Hepatocyte (in vitro differentiated cells): ENCODE results near the gene AUTS2.

Source experiments
- CTCF ChIP-seq: fragments of 200-600 bp; sonication (generic); IDR thresholded peaks from 2 replicates; pipeline ENCODE4 v1.5.1; 2016; ENCODE audit warnings: antibody characterized with exemption, mild to moderate bottlenecking; ENCODE audit not compliant: poor library complexity
- EZH2 ChIP-seq: fragments of 200-600 bp; sonication (generic); IDR thresholded peaks from 2 replicates; pipeline ENCODE4 v1.6.1; 2016; ENCODE audit warnings: antibody characterized with exemption, mild to moderate bottlenecking, borderline replicate concordance

DNA sequence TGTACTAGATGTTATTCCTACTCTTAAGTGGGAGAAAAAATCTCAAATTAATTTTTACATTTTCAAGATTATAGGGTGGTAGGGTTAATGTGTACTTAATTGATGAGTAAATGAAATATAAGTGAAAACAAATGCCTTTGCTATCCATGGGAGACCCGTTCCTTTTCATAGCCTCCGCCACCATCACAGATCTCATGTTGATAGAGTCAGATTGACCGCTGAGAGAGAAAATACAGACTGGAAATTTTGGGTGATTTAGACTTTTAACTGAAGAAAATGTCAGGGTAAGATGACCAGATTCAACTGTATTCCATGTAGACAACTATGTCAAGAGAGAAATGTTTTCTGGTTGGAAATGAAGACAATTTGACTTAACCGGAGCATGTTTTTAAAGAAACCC is 446.2 kb downstream of the AUTS2 start:
- TF ChIP-seq EZH2: no peak
- TF ChIP-seq CTCF: no peak
